Memory B cell (primary cell): ENCODE data around the gene GP1BB.

Experiments used
- ATAC-seq: fragments of 150-1000 bp; cut with Tn5 transposase; 2 replicates; pipeline ENCODE4 v1.10.0; 2021; ENCODE audit warnings: low read depth, mild to moderate bottlenecking, moderate library complexity
- DNase-seq, 2 donors: peaks; one replicate each; pipeline ENCODE4 v3.0.0; 2022; ENCODE audit warnings: low spot score in 2 of 2
- H3K27ac Mint-ChIP-seq: one replicate; pipeline ENCODE4 v1.8.0; 2022; ENCODE audit warnings: mild to moderate bottlenecking, moderate library complexity, mixed read lengths
- H3K27me3 Mint-ChIP-seq: one replicate; pipeline ENCODE4 v1.8.0; 2022; ENCODE audit warnings: mixed read lengths
- H3K36me3 Mint-ChIP-seq: one replicate; pipeline ENCODE4 v1.8.0; 2022; ENCODE audit warnings: mild to moderate bottlenecking, mixed read lengths
- H3K4me1 Mint-ChIP-seq: one replicate; pipeline ENCODE4 v1.8.0; 2022; ENCODE audit warnings: mixed read lengths
- H3K4me3 Mint-ChIP-seq: one replicate; pipeline ENCODE4 v1.8.0; 2022; ENCODE audit warnings: mild to moderate bottlenecking, moderate library complexity, mixed read lengths
- H3K9me3 Mint-ChIP-seq: one replicate; pipeline ENCODE4 v1.8.0; 2022; ENCODE audit warnings: mixed read lengths

The GP1BB gene

GRCh38 chr22:19714312-19715187, 8.8 kb upstream of the GP1BB start, which contains the start of gene SEPTIN5:
Gene SEPTIN5, plus strand, starts transcription at chr22:19714503. Its CDS starts 86 bp downstream, at chr22:19714589.
- Mint-ChIP-seq H3K4me1 (peaks cover 3% of the 10 kb centered on the region), H3K27ac (no peak within 1 kb of the TSS), H3K27me3 (peaks cover 18% of the 10 kb centered on the region), H3K4me3 (peak within 1 kb of the TSS; percentile 72), H3K9me3 (no peaks in the 10 kb centered on the region), H3K36me3 (no peaks in the 10 kb centered on the region)
- DNase-seq (peak in 1 of 2 donors; percentile 25), ATAC-seq (no peak)

GRCh38 chr22:19715188-19715930, 8.0 kb upstream of the GP1BB start:
- H3K27ac Mint-ChIP-seq = no peak overlapping the region
- no peaks in the 10 kb centered on the region for H3K9me3 Mint-ChIP-seq
- H3K27me3 Mint-ChIP-seq = peaks cover 20% of the 10 kb centered on the region
- DNase-seq (peak in 1 of 2 donors; percentile 12), ATAC-seq (no peak)
- H3K4me1 Mint-ChIP-seq = peaks cover 3% of the 10 kb centered on the region
- peak overlapping the region; percentile 29 for H3K4me3 Mint-ChIP-seq
- no peaks in the 10 kb centered on the region for H3K36me3 Mint-ChIP-seq

- H3K4me3 Mint-ChIP-seq = no peak overlapping the region
Observed at GRCh38 chr22:19716041-19716828, 7.1 kb upstream of the GP1BB start.

GRCh38 chr22:19716829-19717105, 6.6 kb upstream of the GP1BB start:
- ATAC-seq (no peak), DNase-seq (no peak)
- H3K4me3 Mint-ChIP-seq = no peak overlapping the region
- H3K27me3 Mint-ChIP-seq = peaks cover 32% of the 10 kb centered on the region
- peaks cover 3% of the 10 kb centered on the region for H3K4me1 Mint-ChIP-seq
- no peaks in the 10 kb centered on the region for H3K9me3 Mint-ChIP-seq
- H3K36me3 Mint-ChIP-seq = no peaks in the 10 kb centered on the region
- H3K27ac Mint-ChIP-seq = no peak overlapping the region

More at GRCh38 chr22:19716041-19716828, 7.1 kb upstream of the GP1BB start:
- H3K4me1 Mint-ChIP-seq = peaks cover 3% of the 10 kb centered on the region
- H3K9me3 Mint-ChIP-seq = no peaks in the 10 kb centered on the region
- H3K27ac Mint-ChIP-seq = no peak overlapping the region
- H3K27me3 Mint-ChIP-seq = peaks cover 28% of the 10 kb centered on the region
- ATAC-seq = no peak
- DNase-seq = no peak
- H3K36me3 Mint-ChIP-seq = no peaks in the 10 kb centered on the region

GRCh38 chr22:19717181-19717580, 6.2 kb upstream of the GP1BB start:
- Mint-ChIP-seq H3K27me3 (peaks cover 30% of the 10 kb centered on the region), H3K36me3 (no peaks in the 10 kb centered on the region), H3K4me1 (peaks cover 3% of the 10 kb centered on the region), H3K4me3 (no peak overlapping the region), H3K9me3 (no peaks in the 10 kb centered on the region), H3K27ac (no peak overlapping the region)
- ATAC-seq (no peak), DNase-seq (no peak)

- no peak overlapping the region for H3K27ac Mint-ChIP-seq
- H3K27me3 Mint-ChIP-seq = peaks cover 30% of the 10 kb centered on the region
- peak overlapping the region; percentile 74 for H3K4me3 Mint-ChIP-seq
- peaks cover 3% of the 10 kb centered on the region for H3K4me1 Mint-ChIP-seq
- no peaks in the 10 kb centered on the region for H3K9me3 Mint-ChIP-seq
- no peaks in the 10 kb centered on the region for H3K36me3 Mint-ChIP-seq
- peak; percentile 88 to 97 for DNase-seq
- ATAC-seq = peak; percentile 93
Observed at GRCh38 chr22:19717691-19718455, 5.5 kb upstream of the GP1BB start.

- Mint-ChIP-seq H3K4me1 (peaks cover 8% of the 10 kb centered on the region), H3K27me3 (peaks cover 32% of the 10 kb centered on the region), H3K9me3 (no peaks in the 10 kb centered on the region), H3K27ac (no peak overlapping the region), H3K4me3 (peak overlapping the region; percentile 58), H3K36me3 (no peaks in the 10 kb centered on the region)
- ATAC-seq = no peak
- no peak for DNase-seq
Observed at GRCh38 chr22:19718456-19719049, 4.8 kb upstream of the GP1BB start.

- peaks cover 31% of the 10 kb centered on the region for H3K27me3 Mint-ChIP-seq
- peaks cover 8% of the 10 kb centered on the region for H3K4me1 Mint-ChIP-seq
- no peaks in the 10 kb centered on the region for H3K36me3 Mint-ChIP-seq
- H3K27ac Mint-ChIP-seq = no peak overlapping the region
- no peak for DNase-seq
- H3K4me3 Mint-ChIP-seq = peak overlapping the region; percentile 73
- no peak for ATAC-seq
- no peaks in the 10 kb centered on the region for H3K9me3 Mint-ChIP-seq
Observed at GRCh38 chr22:19719050-19719482, 4.3 kb upstream of the GP1BB start.

- ATAC-seq (no peak), DNase-seq (no peak)
- Mint-ChIP-seq H3K9me3 (no peaks in the 10 kb centered on the region), H3K36me3 (no peaks in the 10 kb centered on the region), H3K27me3 (peaks cover 32% of the 10 kb centered on the region), H3K4me1 (peaks cover 9% of the 10 kb centered on the region), H3K4me3 (peak overlapping the region; percentile 73), H3K27ac (no peak overlapping the region)
Observed at GRCh38 chr22:19719488-19720021, 3.8 kb upstream of the GP1BB start.

- ATAC-seq (no peak), DNase-seq (no peak)
- Mint-ChIP-seq H3K9me3 (no peaks in the 10 kb centered on the region), H3K27ac (no peak overlapping the region), H3K36me3 (peaks cover 3% of the 10 kb centered on the region), H3K4me3 (no peak overlapping the region), H3K27me3 (peaks cover 40% of the 10 kb centered on the region), H3K4me1 (peaks cover 16% of the 10 kb centered on the region)
Observed at GRCh38 chr22:19720150-19720827, 3.0 kb upstream of the GP1BB start.

GRCh38 chr22:19720999-19721329, 2.4 kb upstream of the GP1BB start:
- ATAC-seq = no peak
- Mint-ChIP-seq H3K4me3 (no peak overlapping the region), H3K9me3 (no peaks in the 10 kb centered on the region), H3K27ac (no peak overlapping the region), H3K4me1 (peaks cover 19% of the 10 kb centered on the region), H3K27me3 (peaks cover 44% of the 10 kb centered on the region), H3K36me3 (peaks cover 5% of the 10 kb centered on the region)
- DNase-seq = no peak

GRCh38 chr22:19721330-19722177, 1.8 kb upstream of the GP1BB start:
- Mint-ChIP-seq H3K36me3 (peaks cover 5% of the 10 kb centered on the region), H3K4me1 (peaks cover 19% of the 10 kb centered on the region), H3K27me3 (peaks cover 47% of the 10 kb centered on the region), H3K4me3 (no peak overlapping the region), H3K27ac (no peak overlapping the region), H3K9me3 (no peaks in the 10 kb centered on the region)
- DNase-seq = no peak
- no peak for ATAC-seq
